GM18951 (cell line): ENCODE measurements around the gene MIGA1.

Experiments used
- POLR2A ChIP-seq: IDR thresholded peaks from 4 replicates; pipeline ENCODE4 v1.6.1; 2011; ENCODE audit warnings: mild to moderate bottlenecking; ENCODE audit not compliant: insufficient read length, insufficient read depth; ENCODE audit errors: extremely low read depth
- in situ Hi-C: fragments of 300-500 bp; cut with MboI; formaldehyde crosslinking; loops from one replicate; pipeline ENCODE4 v1.12.0; 2022; ENCODE audit warnings: low sequenced_read_pairs, mixed read lengths, inconsistent platforms; ENCODE audit not compliant: unreplicated experiment

The MIGA1 gene

GRCh38 chr1:77888781-77889642, 109.6 kb downstream of the MIGA1 start:
- no peak for TF ChIP-seq POLR2A
- in situ Hi-C loops, result no loop called here

GRCh38 chr1:77889671-77890070, 110.2 kb downstream of the MIGA1 start:
- in situ Hi-C loops, result no loop called here

GRCh38 chr1:77891200-77891599, 111.8 kb downstream of the MIGA1 start:
- in situ Hi-C loops, result no loop called here
- TF ChIP-seq POLR2A, result no peak

More at GRCh38 chr1:77889671-77890070, 110.2 kb downstream of the MIGA1 start:
- TF ChIP-seq POLR2A, result no peak

- in situ Hi-C loops, result loop anchor here (25.0 kb wide), 1 partner anchor 213 kb away; no protein-coding TSS in a partner anchor
- TF ChIP-seq POLR2A, result no peak
Measured at GRCh38 chr1:77899647-77900320, 120.3 kb downstream of the MIGA1 start.

GRCh38 chr1:77900687-77901293, 121.3 kb downstream of the MIGA1 start:
- in situ Hi-C loops, result loop anchor here (25.0 kb wide), 1 partner anchor 212 kb away; no protein-coding TSS in a partner anchor

GRCh38 chr1:77905603-77906002, 126.2 kb downstream of the MIGA1 start:
- in situ Hi-C loops, result loop anchor here (25.0 kb wide), 1 partner anchor 207 kb away; no protein-coding TSS in a partner anchor
- TF ChIP-seq POLR2A, result no peak

More at GRCh38 chr1:77900687-77901293, 121.3 kb downstream of the MIGA1 start:
- TF ChIP-seq POLR2A, result no peak

- in situ Hi-C loops, result loop anchor here (25.0 kb wide), 1 partner anchor 206 kb away; no protein-coding TSS in a partner anchor
- no peak for TF ChIP-seq POLR2A
Measured at GRCh38 chr1:77906019-77906545, 126.6 kb downstream of the MIGA1 start.

GRCh38 chr1:77906624-77907023, 127.2 kb downstream of the MIGA1 start:
- in situ Hi-C loops, result loop anchor here (25.0 kb wide), 1 partner anchor 206 kb away; no protein-coding TSS in a partner anchor
- TF ChIP-seq POLR2A, result no peak

GRCh38 chr1:77910116-77910515, 130.7 kb downstream of the MIGA1 start:
- in situ Hi-C loops, result loop anchor here (25.0 kb wide), 1 partner anchor 202 kb away; no protein-coding TSS in a partner anchor
- TF ChIP-seq POLR2A, result no peak

- in situ Hi-C loops, result loop anchor here (25.0 kb wide), 1 partner anchor 193 kb away; no protein-coding TSS in a partner anchor
Measured at GRCh38 chr1:77918918-77919317, 139.5 kb downstream of the MIGA1 start.

GRCh38 chr1:77925518-77925917, 146.1 kb downstream of the MIGA1 start:
- in situ Hi-C loops, result no loop called here
- no peak for TF ChIP-seq POLR2A

GRCh38 chr1:77925956-77926355, 146.5 kb downstream of the MIGA1 start:
- in situ Hi-C loops, result no loop called here
- TF ChIP-seq POLR2A, result no peak
